ENCODE results near the gene SYMPK.
"Not testable (repeated sequence)": the region's sequence is repeated elsewhere in the genome, so short reads cannot be mapped to it uniquely, and the experiment has no call there.

The SYMPK gene

GRCh38 chr19:45862564-45863334 is at the start of gene SYMPK:
Gene SYMPK (minus strand): TSS chr19:45863147. CDS start chr19:45854495, 8,652 bp downstream.
- DNase-seq, result peak; percentile 99

GRCh38 chr19:45911291-45911690 is 48.3 kb upstream of the SYMPK start:
- no peak for DNase-seq

GRCh38 chr19:45908956-45909355 is 46.0 kb upstream of the SYMPK start:
- no peak for DNase-seq

- no peak for DNase-seq
These were observed 43.3 kb upstream of the SYMPK start for GRCh38 chr19:45906221-45906620.

GRCh38 chr19:45905011-45905410 is 42.1 kb upstream of the SYMPK start:
- no peak for DNase-seq

- peak; percentile 97 for DNase-seq
These were observed 40.0 kb upstream of the SYMPK start for GRCh38 chr19:45902651-45903625.

GRCh38 chr19:45901912-45902650 is 39.1 kb upstream of the SYMPK start, which contains the start of gene MYPOP:
Gene MYPOP (minus strand): TSS chr19:45902613. CDS start chr19:45901773, 840 bp downstream.
- DNase-seq, result peak; percentile 21

- no peak for DNase-seq
These were observed 38.5 kb upstream of the SYMPK start for GRCh38 chr19:45901432-45901911.

GRCh38 chr19:45900738-45901431 is 37.9 kb upstream of the SYMPK start:
- DNase-seq, result no peak

- no peak for DNase-seq
These were observed 37.1 kb upstream of the SYMPK start for GRCh38 chr19:45899919-45900589.

GRCh38 chr19:45899253-45899652 is 36.3 kb upstream of the SYMPK start:
- no peak for DNase-seq

- no peak for DNase-seq
These were observed 34.4 kb upstream of the SYMPK start for GRCh38 chr19:45897261-45897812.

GRCh38 chr19:45895983-45896599 is 33.1 kb upstream of the SYMPK start:
- DNase-seq, result not testable (repeated sequence)

- DNase-seq, result no peak
These were observed 32.6 kb upstream of the SYMPK start for GRCh38 chr19:45895519-45895972.

GRCh38 chr19:45890877-45891276 is 27.9 kb upstream of the SYMPK start:
- DNase-seq, result no peak

- no peak for DNase-seq
These were observed 26.4 kb upstream of the SYMPK start for GRCh38 chr19:45889210-45889885.

- DNase-seq, result no peak
These were observed 24.3 kb upstream of the SYMPK start for GRCh38 chr19:45887200-45887710.

GRCh38 chr19:45886427-45887199 is 23.7 kb upstream of the SYMPK start:
- peak; percentile 85 for DNase-seq
